Activated CD4-positive, alpha-beta memory T cell treated with anti-CD3 and anti-CD28 coated beads for 36 hours (primary cell): Measurements from ENCODE around the gene ZSCAN5A. TPM values are rescaled to one million over a fixed set of nuclear protein-coding genes. Genes with fewer than 3 reads are reported as not detected.
"Not testable (repeated sequence)": the region's sequence is repeated elsewhere in the genome, so short reads cannot be mapped to it uniquely, and the experiment has no call there.

ENCODE experiments used
- CTCF ChIA-PET: fragments of 350-600 bp; sonication (Branson Sonifier 250); formaldehyde crosslinking; loops from one replicate; lab custom pipeline; 2021; ENCODE audit warnings: antibody characterized with exemption, inconsistent platforms; lab: Charles Lee
- POLR2A ChIA-PET: fragments of 350-600 bp; sonication (Branson Sonifier 250); formaldehyde crosslinking; loops from one replicate; lab custom pipeline; 2021; ENCODE audit warnings: antibody characterized with exemption; lab: Charles Lee
- DNase-seq: peaks from one replicate; pipeline ENCODE4 v3.0.0-alpha.2; 2020
- H3K27ac Mint-ChIP-seq: one replicate; pipeline ENCODE4 v1.8.0; 2021; ENCODE audit warnings: mixed read lengths
- H3K27me3 Mint-ChIP-seq: one replicate; pipeline ENCODE4 v1.8.0; 2021; ENCODE audit warnings: mixed read lengths
- H3K36me3 Mint-ChIP-seq: one replicate; pipeline ENCODE4 v1.8.0; 2021; ENCODE audit warnings: mixed read lengths
- H3K4me1 Mint-ChIP-seq: one replicate; pipeline ENCODE4 v1.8.0; 2021; ENCODE audit warnings: low read depth, mixed read lengths
- H3K4me3 Mint-ChIP-seq: one replicate; pipeline ENCODE4 v1.8.0; 2021; ENCODE audit warnings: mild to moderate bottlenecking, mixed read lengths
- H3K9me3 Mint-ChIP-seq: one replicate; pipeline ENCODE4 v1.8.0; 2021; ENCODE audit warnings: mixed read lengths
- intact Hi-C: fragments of 100-400 bp; cut with micrococcal nuclease; formaldehyde crosslinking; loops from one replicate; pipeline ENCODE4 v1.15.1; 2023
- total RNA-seq, 2 experiments: library from RNA; stranded (reverse); gene quantifications; one replicate each; pipeline ENCODE4 v1.2.3, GENCODE V29; 2021

Gene ZSCAN5A
- total RNA-seq, 2 experiments from 2014 or later: 4.5 to 5.2 TPM

GRCh38 chr19:56269348-56269747 is 45.3 kb downstream of the ZSCAN5A start:
- Mint-ChIP-seq H3K27ac (no peak overlapping the region), H3K9me3 (no peaks in the 10 kb centered on the region), H3K36me3 (no peaks in the 10 kb centered on the region), H3K4me3 (no peak overlapping the region), H3K27me3 (no peaks in the 10 kb centered on the region), H3K4me1 (no peaks in the 10 kb centered on the region)
- CTCF ChIA-PET: interaction anchor here (2.4 kb wide), 1 partner anchor 16 kb away, joined by 17 read pairs; no protein-coding TSS in a partner anchor
- POLR2A ChIA-PET: no interaction called here
- DNase-seq: no peak
- intact Hi-C loops: no loop called here

- POLR2A ChIA-PET: no interaction called here
- H3K27ac Mint-ChIP-seq: no peak overlapping the region
- DNase-seq: no peak
- no peaks in the 10 kb centered on the region for H3K27me3 Mint-ChIP-seq
- CTCF ChIA-PET: interaction anchor here (2.4 kb wide), 1 partner anchor 12 kb away, joined by 15 read pairs; no protein-coding TSS in a partner anchor
- intact Hi-C loops: no loop called here
- no peaks in the 10 kb centered on the region for H3K9me3 Mint-ChIP-seq
- H3K4me1 Mint-ChIP-seq: no peaks in the 10 kb centered on the region
- no peaks in the 10 kb centered on the region for H3K36me3 Mint-ChIP-seq
- H3K4me3 Mint-ChIP-seq: no peak overlapping the region
Measured at GRCh38 chr19:56266051-56266450, 48.6 kb downstream of the ZSCAN5A start.

GRCh38 chr19:56263319-56263718 is 51.3 kb downstream of the ZSCAN5A start:
- H3K4me3 Mint-ChIP-seq: no peak overlapping the region
- no peaks in the 10 kb centered on the region for H3K9me3 Mint-ChIP-seq
- H3K36me3 Mint-ChIP-seq: no peaks in the 10 kb centered on the region
- H3K27ac Mint-ChIP-seq: no peak overlapping the region
- no peak for DNase-seq
- ChIA-PET POLR2A (no interaction called here), CTCF (no interaction called here)
- H3K27me3 Mint-ChIP-seq: no peaks in the 10 kb centered on the region
- intact Hi-C loops: no loop called here
- no peaks in the 10 kb centered on the region for H3K4me1 Mint-ChIP-seq

GRCh38 chr19:56261932-56262331 is 52.7 kb downstream of the ZSCAN5A start:
- H3K4me3 Mint-ChIP-seq, H3K36me3 Mint-ChIP-seq, H3K27ac Mint-ChIP-seq, DNase-seq, H3K27me3 Mint-ChIP-seq, POLR2A ChIA-PET, intact Hi-C loops, H3K4me1 Mint-ChIP-seq, H3K9me3 Mint-ChIP-seq: not testable (repeated sequence)
- CTCF ChIA-PET: interaction anchor here (1.5 to 2.6 kb wide), 4 partner anchors 10 to 196 kb away, joined by 5 to 14 read pairs (median 6); no protein-coding TSS in a partner anchor

- CTCF ChIA-PET: interaction anchor here (1.5 to 2.6 kb wide), 4 partner anchors 9 to 195 kb away, joined by 5 to 14 read pairs (median 6); no protein-coding TSS in a partner anchor
- no peaks in the 10 kb centered on the region for H3K9me3 Mint-ChIP-seq
- POLR2A ChIA-PET: no interaction called here
- no peaks in the 10 kb centered on the region for H3K27me3 Mint-ChIP-seq
- H3K4me1 Mint-ChIP-seq: no peaks in the 10 kb centered on the region
- no peak for DNase-seq
- no peaks in the 10 kb centered on the region for H3K36me3 Mint-ChIP-seq
- intact Hi-C loops: no loop called here
- no peak overlapping the region for H3K4me3 Mint-ChIP-seq
- no peak overlapping the region for H3K27ac Mint-ChIP-seq
Measured at GRCh38 chr19:56261145-56261544, 53.5 kb downstream of the ZSCAN5A start.

GRCh38 chr19:56258272-56258671 is 56.4 kb downstream of the ZSCAN5A start:
- H3K9me3 Mint-ChIP-seq: no peaks in the 10 kb centered on the region
- H3K36me3 Mint-ChIP-seq: no peaks in the 10 kb centered on the region
- H3K27me3 Mint-ChIP-seq: no peaks in the 10 kb centered on the region
- ChIA-PET POLR2A (no interaction called here), CTCF (interaction anchor here (1.4 kb wide), 1 partner anchor 192 kb away, joined by 3 read pairs; no protein-coding TSS in a partner anchor)
- DNase-seq: no peak
- H3K4me3 Mint-ChIP-seq: no peak overlapping the region
- H3K27ac Mint-ChIP-seq: no peak overlapping the region
- H3K4me1 Mint-ChIP-seq: no peaks in the 10 kb centered on the region
- intact Hi-C loops: no loop called here

- no peaks in the 10 kb centered on the region for H3K9me3 Mint-ChIP-seq
Measured at GRCh38 chr19:56253737-56254136, 60.9 kb downstream of the ZSCAN5A start.

GRCh38 chr19:56252699-56253422 is 61.8 kb downstream of the ZSCAN5A start:
- intact Hi-C loops: loop anchor here (1.0 to 5.0 kb wide), 3 partner anchors 80 to 171 kb away; no protein-coding TSS in a partner anchor
- peak; percentile 83 for DNase-seq
- Mint-ChIP-seq H3K27me3 (no peaks in the 10 kb centered on the region), H3K36me3 (no peaks in the 10 kb centered on the region), H3K4me1 (peaks cover 5% of the 10 kb centered on the region), H3K4me3 (no peak overlapping the region), H3K27ac (no peak overlapping the region), H3K9me3 (no peaks in the 10 kb centered on the region)
- ChIA-PET CTCF (interaction anchor here (0.6 to 6.2 kb wide), 31 partner anchors 8 to 1881 kb away, joined by 3 to 118 read pairs (median 6); partner anchors contain the start of gene ZSCAN5A), POLR2A (interaction anchor here (0.5 kb wide), 1 partner anchor 80 kb away, joined by 3 read pairs; no protein-coding TSS in a partner anchor)

More at GRCh38 chr19:56253737-56254136, 60.9 kb downstream of the ZSCAN5A start:
- Mint-ChIP-seq H3K27ac (no peak overlapping the region), H3K4me3 (no peak overlapping the region), H3K27me3 (no peaks in the 10 kb centered on the region), H3K36me3 (no peaks in the 10 kb centered on the region), H3K4me1 (peaks cover 5% of the 10 kb centered on the region)
- intact Hi-C loops: loop anchor here (1.0 to 5.0 kb wide), 3 partner anchors 80 to 171 kb away; no protein-coding TSS in a partner anchor
- ChIA-PET CTCF (interaction anchor here (0.6 to 6.2 kb wide), 27 partner anchors 13 to 1266 kb away, joined by 3 to 118 read pairs (median 7); partner anchors contain the start of gene ZSCAN5A), POLR2A (interaction anchor here (0.6 kb wide), 1 partner anchor 98 kb away, joined by 3 read pairs; no protein-coding TSS in a partner anchor)
- no peak for DNase-seq

- CTCF ChIA-PET: interaction anchor here (1.0 kb wide), 1 partner anchor 85 kb away, joined by 4 read pairs; no protein-coding TSS in a partner anchor
- POLR2A ChIA-PET, H3K4me3 Mint-ChIP-seq: not testable (repeated sequence)
Measured at GRCh38 chr19:56248736-56249338, 65.8 kb downstream of the ZSCAN5A start.

GRCh38 chr19:56245764-56246163 is 68.9 kb downstream of the ZSCAN5A start:
- H3K27me3 Mint-ChIP-seq, H3K36me3 Mint-ChIP-seq, intact Hi-C loops, H3K4me1 Mint-ChIP-seq, POLR2A ChIA-PET, H3K9me3 Mint-ChIP-seq, DNase-seq, H3K4me3 Mint-ChIP-seq, H3K27ac Mint-ChIP-seq, CTCF ChIA-PET: not testable (repeated sequence)

More at GRCh38 chr19:56248736-56249338, 65.8 kb downstream of the ZSCAN5A start:
- DNase-seq, H3K9me3 Mint-ChIP-seq, intact Hi-C loops, H3K27ac Mint-ChIP-seq, H3K36me3 Mint-ChIP-seq, H3K4me1 Mint-ChIP-seq, H3K27me3 Mint-ChIP-seq: not testable (repeated sequence)

- no peak for DNase-seq
- CTCF ChIA-PET: no interaction called here
- no peak overlapping the region for H3K27ac Mint-ChIP-seq
- no peaks in the 10 kb centered on the region for H3K27me3 Mint-ChIP-seq
- H3K4me3 Mint-ChIP-seq: no peak overlapping the region
- intact Hi-C loops: no loop called here
- POLR2A ChIA-PET: no interaction called here
- H3K36me3 Mint-ChIP-seq: no peaks in the 10 kb centered on the region
- no peaks in the 10 kb centered on the region for H3K4me1 Mint-ChIP-seq
- H3K9me3 Mint-ChIP-seq: no peaks in the 10 kb centered on the region
Measured at GRCh38 chr19:56245121-56245740, 69.4 kb downstream of the ZSCAN5A start.

GRCh38 chr19:56223481-56223880 is 91.2 kb downstream of the ZSCAN5A start:
- H3K4me1 Mint-ChIP-seq: no peaks in the 10 kb centered on the region
- no peaks in the 10 kb centered on the region for H3K36me3 Mint-ChIP-seq
- intact Hi-C loops: no loop called here
- CTCF ChIA-PET: no interaction called here
- no peaks in the 10 kb centered on the region for H3K9me3 Mint-ChIP-seq
- POLR2A ChIA-PET: no interaction called here
- DNase-seq: no peak
- no peak overlapping the region for H3K4me3 Mint-ChIP-seq
- H3K27ac Mint-ChIP-seq: no peak overlapping the region
- H3K27me3 Mint-ChIP-seq: peaks cover 1% of the 10 kb centered on the region
